Islet of Langerhans (tissue), 1 donor: Measurements from ENCODE around the gene CIBAR2.
"Not testable (repeated sequence)": the region's sequence is repeated elsewhere in the genome, so short reads cannot be mapped to it uniquely, and the experiment has no call there.

Experiments used
- FAIRE-seq: peaks from one replicate; lab custom pipeline; 2011; peaks lifted over from hg19 to GRCh38; lab: Jason Lieb, UNC

The CIBAR2 gene

DNA sequence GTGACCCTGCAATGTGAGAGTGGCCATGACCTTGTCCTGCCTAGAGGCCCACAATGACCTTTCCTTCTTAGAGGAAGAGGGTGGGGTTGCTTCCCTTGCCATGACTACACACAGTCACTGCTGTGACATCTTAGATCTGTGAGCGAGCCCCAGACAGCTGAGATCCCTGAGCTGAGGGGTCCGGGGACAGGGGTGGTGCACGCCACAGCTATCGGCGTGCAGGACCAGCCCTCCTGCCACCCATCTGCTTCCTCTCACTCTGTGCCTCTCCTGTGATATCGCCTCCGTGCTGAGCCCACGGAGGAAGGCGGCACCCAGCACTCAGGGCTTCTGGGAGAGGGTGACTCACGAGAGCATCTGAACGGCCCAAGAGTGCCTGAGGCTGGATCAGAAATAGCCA is 49.4 kb downstream of the CIBAR2 start:
- FAIRE-seq: no peak

DNA sequence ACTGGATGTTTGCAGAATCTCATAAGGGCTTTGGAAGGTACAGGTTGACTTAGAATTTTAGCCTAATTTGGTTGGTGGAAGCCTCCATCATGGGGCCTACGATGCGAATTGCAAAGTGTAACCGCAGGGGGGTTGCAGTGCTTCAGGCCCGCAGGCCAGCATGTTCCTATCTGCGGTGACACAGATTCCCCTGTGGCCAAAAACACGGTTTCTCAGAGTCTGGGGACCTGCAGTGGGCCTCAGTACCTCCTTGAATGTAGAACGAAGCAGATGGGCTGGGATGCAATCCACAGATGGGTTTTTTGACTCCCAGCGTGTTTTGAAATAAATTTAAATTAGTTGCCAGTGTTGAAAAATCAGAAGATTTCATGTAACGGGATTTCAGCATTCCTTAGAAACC is 49.9 kb downstream of the CIBAR2 start:
- no peak for FAIRE-seq

DNA sequence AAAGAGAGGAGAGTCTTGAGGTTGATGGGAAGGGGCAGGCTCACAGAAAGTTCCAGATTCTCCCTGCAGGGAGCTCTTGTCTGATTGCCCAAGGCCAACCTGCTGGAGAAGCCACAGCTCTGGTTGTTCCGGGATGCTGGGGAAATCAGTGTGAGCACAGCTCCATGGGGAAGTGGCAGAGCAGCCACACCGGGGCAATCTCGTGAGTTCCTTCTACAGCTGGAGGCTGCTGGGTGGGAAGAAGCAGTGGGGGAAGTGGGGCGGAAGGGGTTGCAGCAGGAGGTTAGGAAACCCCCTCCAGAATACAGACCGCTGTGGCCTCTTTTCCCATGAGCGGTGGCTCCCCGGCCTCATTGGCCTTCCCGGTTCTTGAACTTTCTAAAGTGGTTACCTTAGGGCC is 50.7 kb downstream of the CIBAR2 start:
- FAIRE-seq: no peak

DNA sequence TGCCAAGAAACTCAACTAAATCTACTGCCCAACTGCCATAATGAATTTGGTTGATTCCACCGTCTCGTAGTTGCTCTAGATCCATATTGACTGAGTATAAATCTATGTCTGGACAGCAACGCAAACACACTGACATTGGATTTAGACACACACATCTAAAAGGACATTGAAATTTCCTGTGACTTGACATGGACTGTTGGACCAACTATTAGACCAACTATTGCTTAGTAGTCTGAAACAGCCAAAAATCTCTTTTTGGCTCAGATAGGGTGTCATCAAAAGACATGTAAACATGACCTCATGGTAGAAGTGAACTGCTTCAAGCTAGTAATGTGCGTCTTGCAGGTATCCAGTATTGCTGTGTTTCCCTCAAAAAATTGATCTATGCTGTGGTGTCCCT is 53.4 kb downstream of the CIBAR2 start:
- FAIRE-seq: no peak

GRCh38 chr16:85057948-85058347 is 54.3 kb downstream of the CIBAR2 start:
- FAIRE-seq: no peak

GRCh38 chr16:85057212-85057889 is 54.9 kb downstream of the CIBAR2 start:
- FAIRE-seq: no peak

- FAIRE-seq: no peak
Observed at GRCh38 chr16:85056211-85056748, 56.0 kb downstream of the CIBAR2 start.

GRCh38 chr16:85055493-85056210 is 56.6 kb downstream of the CIBAR2 start:
- FAIRE-seq: no peak

GRCh38 chr16:85054948-85055492 is 57.3 kb downstream of the CIBAR2 start:
- no peak for FAIRE-seq

DNA sequence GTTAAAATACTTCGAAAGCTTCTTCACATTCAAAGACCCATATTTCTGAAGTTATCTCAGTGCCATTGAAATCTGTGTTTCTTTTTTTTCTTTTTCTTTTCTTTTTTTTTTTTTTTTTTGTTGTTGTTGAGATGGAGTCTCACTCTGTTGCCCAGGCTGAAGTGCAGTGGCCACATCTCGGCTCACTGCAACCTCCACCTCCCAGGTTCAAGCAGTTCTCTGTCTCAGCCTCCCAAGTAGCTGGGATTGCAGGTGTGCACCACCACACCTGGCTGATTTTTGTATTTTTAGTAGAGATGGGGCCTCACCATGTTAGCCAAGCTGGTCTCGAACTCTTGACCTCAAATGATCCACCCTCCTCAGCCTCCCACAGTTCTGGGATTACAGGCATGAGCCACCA is 58.0 kb downstream of the CIBAR2 start:
- not testable (repeated sequence) for FAIRE-seq

GRCh38 chr16:85052536-85052935 is 59.7 kb downstream of the CIBAR2 start:
- FAIRE-seq: no peak

GRCh38 chr16:85051683-85052082 is 60.6 kb downstream of the CIBAR2 start:
- FAIRE-seq: no peak

DNA sequence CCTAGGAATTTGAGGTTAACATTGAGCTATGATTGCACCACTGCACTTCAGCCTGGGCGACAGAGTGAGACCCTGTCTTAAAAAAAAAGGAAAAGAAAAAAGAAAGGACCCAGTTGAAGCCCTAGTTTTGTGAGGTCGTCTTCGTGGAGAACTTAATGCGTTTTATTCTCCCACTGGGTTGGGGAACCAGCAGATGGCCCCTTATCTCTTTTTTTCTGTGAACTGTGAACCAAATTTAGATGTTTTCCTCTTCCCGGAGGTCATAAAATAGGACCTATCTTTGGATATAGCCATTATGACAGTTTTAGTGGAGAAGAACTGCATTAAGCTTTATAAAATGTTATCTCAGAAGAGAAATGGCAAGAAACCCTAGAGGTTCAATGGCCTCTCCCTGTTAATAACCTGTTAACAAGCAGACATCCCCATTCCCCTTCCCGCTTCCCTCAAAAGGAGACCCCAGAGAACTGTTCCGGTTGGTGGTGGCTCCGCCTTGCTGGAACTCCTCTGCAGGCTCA is 61.1 kb downstream of the CIBAR2 start:
- FAIRE-seq: no peak

DNA sequence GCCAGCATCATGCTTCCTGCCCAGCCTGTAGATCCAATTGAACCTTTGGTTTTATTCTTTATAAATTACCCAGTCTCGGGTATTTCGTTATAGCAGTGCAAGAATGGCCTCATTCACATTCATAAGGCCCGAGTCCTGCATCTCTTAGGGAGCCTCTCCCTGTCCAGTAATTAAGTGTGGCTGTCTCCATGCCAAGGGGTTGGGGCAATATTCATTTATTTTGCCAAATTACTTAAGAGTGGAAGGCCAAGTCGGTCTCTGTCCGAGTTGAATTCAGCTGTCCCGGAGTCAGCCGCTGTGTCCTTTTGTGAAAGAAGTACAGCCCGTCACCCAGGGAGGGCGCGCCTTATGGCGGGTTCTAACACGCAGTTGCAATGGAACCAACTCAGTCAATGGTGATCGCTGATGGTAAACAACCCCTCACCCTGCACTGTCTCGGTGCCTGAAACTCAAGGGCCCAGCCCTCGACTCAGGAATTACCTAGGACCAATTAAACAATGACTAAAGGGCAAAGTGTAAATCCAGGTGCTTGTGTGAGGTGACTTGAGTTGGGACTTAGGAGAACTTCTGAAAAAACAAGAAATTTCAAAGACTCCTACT is 62.5 kb downstream of the CIBAR2 start:
- no peak for FAIRE-seq

DNA sequence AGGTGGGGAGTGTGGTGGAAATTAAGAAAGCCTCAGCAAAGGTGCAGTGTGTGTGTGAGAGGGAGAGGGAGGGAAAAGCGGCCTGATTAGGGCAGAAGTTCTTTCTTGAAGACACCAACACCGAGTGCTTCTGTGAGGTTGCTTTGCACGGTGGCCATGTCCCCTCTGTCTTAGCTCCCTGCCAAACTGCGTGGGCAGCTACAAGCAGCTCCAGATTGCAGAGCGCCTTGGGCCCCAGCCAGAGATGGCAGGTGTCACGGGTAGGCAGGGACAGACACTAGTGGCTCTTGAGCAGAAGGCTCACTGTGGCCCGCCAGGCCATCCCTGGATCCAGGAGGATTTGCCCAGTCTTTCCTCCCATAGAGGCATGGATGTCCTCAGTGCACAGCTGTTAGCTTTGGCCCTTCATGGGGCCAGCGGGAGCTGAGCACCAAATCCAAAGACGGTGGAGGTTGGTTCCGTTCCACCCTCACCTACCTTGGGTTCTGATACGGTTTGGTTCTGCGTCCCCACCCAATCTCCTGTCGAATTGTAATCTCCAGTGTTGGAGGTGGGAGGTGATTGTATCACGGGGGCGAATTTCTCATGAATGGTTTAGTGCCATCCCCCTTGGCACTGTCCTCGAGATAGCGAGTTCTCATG is 63.2 kb downstream of the CIBAR2 start:
- FAIRE-seq: no peak
